DMS153 treated with DMSO at 0.1 percent for 48 hours (cell line): ENCODE results near the gene LTBP3.
A peak's percentile ranks its signal among the peaks of the same experiment; 100 is the strongest.
"Not testable (repeated sequence)": the region's sequence is repeated elsewhere in the genome, so short reads cannot be mapped to it uniquely, and the experiment has no call there.

Experiments
- DNase-seq: peaks from one replicate; lab custom pipeline; 2025; ENCODE audit not compliant: unreplicated experiment; lab: John Stamatoyannopoulos, UW

LTBP3 gene

DNA sequence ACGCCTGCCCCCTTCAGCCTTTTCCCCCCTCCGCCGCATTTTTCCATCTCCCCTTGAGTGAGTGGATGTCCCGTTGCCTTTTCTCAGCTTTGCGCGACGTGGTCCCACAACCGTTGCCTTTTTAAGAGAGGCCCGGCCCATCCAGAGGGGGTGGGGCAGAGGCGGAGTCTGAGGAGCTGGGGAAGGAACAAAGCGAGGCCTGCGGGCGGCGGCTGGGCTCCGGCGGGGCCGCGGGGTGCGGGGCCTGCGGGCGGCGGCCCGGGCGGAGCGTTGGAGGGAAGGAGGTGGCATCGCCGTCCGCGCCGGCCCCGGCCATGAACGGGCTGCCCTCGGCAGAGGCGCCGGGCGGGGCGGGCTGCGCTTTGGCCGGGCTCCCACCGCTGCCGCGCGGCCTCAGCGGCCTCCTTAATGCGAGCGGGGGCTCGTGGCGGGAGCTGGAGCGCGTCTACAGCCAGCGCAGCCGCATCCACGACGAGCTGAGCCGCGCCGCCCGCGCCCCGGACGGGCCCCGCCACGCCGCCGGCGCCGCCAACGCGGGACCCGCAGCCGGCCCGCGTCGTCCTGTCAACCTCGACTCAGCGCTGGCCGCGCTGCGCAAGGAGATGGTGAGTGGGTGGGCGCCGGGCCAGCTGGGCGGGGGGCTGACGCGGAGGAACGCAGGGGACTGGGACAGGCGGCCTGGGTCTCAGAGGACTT, 14.3 kb upstream of the LTBP3 start, which contains the start of gene FAM89B:
TSS of gene FAM89B (plus strand) at position 183 of the 696 bp plus-strand sequence. CDS start at position 315, 132 bp downstream.
- DNase-seq, result peak; percentile 53

DNA sequence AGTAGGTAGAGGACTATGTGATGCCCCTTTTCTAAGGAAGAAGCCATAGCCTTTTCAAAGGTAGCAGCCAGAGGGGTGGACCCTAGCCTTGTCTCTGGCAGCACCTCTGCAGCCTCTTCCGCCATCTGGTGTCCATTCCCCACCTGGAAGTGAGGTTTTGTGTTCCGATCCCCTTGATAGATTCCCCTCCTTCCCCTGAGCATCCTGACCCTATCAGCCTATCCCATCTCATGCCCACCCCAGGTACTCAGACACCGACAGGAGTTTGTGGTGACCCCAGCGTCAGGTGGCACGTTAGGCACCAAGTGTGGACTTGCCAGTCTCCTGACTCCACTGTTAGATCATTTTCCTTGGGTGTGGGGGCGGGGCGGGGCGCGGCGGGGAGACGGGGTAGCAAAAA, 13.8 kb upstream of the LTBP3 start:
- DNase-seq, result peak; percentile 34

DNA sequence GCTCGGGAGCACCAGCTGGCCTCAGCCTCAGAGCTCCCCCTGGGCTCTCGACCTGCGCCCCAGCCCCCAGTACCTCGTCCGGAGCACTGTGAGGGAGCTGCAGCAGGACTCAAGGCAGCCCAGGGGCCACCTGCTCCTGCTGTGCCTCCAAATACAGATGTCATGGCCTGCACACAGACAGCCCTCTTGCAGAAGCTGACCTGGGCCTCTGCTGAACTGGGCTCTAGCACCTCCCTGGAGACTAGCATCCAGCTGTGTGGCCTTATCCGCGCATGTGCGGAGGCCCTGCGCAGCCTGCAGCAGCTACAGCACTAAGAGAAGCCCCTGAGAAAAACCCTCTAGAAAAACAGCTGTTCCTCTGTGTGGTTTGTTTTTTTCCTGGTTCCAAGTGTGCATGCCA, 13.3 kb upstream of the LTBP3 start:
- no peak for DNase-seq

DNA sequence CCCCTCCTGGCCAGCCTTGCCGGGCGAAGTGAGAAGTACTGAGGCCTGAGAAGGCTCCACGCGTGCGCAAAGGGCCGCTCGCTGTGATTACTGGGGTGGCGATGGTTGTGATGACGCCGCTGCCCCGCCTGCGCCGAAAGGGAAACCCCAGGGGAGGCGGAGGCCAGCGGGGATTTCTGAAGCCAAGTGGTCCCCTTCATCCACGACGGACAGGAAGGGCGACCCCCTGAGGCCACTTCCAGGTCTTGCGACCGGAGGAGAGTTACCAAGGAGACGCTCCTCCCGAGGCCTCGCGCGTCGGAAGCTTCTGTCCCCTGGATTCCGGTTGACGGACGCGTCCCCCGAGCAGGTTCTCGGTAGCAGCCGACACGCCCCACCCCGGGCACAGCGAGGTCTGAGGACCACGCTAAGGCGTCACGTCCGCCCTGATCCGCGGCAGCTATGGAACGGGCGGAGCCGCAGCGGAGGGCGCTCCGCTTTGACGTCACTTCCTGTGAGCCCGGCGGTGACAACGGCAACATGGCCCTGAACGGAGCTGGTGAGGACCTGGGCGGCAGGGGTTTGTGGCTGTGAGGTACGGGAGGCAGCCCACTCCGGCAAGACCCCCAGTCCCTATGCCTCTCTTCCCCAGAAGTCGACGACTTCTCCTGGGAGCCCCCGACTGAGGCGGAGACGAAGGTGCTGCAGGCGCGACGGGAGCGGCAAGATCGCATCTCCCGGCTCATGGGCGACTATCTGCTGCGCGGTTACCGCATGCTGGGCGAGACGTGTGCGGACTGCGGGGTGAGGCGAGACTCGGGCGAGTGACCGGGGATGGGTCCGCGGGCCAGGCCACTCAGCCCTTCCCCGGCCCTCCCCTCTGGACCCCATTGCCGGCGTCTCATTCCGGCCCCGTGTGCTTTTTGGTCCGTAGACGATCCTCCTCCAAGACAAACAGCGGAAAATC, 12.1 kb upstream of the LTBP3 start, which contains the start of gene ZNRD2:
TSS of gene ZNRD2 (plus strand) at position 505 of the 946 bp plus-strand sequence. CDS start at position 520, 15 bp downstream.
- DNase-seq, result peak; percentile 93

DNA sequence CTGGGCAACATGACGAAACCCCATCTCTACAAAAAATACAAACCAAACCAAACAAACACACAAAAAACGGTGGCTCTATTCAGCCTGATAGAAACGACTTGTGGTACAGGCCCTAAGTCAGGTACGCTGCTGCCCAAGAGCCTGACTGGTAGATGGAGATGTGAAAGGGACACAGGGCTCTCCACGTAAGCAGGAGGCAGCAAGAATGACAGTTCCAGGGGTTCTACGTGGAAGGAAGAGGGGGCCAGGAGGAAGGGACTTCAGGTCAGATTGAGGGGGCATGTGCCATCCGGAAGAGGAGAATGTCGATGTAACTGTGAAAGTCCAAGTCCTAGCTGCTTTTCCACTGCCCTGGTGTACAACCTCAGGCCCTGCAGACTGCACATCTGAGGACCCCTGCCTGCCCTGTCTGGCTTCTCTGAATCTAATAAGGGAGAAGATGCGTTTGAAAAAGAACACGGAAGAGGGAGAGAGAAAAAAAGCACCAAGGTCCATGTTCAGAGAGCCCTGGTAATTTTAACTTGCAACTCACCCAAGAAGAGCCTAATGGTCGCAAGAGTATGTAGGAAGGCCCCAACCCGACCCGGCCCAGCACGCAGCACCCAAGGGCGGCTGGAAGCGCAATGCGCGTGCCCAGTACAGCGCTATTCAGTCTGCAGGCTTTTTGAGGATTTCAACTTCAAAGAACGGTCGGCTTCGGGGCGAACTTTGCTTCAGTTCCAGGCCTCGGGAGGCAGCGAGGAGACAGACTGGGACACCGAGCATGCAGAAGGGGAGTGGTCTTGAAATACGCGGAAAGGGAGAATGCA, 11.2 kb upstream of the LTBP3 start:
- no peak for DNase-seq

DNA sequence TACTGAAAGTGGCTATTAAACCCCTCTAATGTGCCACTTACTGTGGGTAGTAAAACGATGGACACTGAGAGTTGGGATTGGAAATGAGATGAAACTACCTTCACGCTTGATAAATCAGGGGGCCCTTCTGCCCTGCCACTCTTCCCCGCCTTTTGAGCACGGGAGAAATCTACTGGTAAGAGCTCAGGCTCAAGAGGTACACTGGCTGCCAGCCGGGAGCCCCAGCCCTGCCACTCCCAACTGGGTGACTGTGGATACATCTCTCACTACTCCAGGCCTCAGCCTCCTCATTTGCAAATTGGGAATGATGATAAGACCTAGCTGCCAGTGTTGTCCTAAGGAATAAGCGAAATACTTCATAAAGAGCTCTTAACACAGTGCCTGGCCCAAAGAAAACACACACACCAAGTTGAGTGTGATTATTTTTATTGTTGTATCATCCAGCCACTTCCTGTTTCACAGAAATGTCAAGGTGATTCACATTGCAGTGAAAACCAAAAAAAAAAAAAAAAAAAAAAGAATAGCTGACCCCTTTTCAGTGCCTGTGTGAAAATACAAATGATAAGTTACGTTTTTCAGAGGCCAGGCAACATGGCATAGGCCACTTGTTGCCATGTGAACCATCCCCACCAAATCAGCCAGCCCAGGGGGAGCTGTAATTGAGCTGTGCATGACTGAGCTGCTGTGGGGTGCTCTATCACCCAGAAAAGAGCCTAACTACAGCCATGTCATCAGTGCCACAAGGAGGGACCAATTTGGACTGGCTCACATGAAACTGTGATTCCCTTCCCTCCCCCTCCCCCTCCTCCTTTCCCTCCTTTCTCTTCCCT, 7.7 kb upstream of the LTBP3 start:
- DNase-seq, result no peak

DNA sequence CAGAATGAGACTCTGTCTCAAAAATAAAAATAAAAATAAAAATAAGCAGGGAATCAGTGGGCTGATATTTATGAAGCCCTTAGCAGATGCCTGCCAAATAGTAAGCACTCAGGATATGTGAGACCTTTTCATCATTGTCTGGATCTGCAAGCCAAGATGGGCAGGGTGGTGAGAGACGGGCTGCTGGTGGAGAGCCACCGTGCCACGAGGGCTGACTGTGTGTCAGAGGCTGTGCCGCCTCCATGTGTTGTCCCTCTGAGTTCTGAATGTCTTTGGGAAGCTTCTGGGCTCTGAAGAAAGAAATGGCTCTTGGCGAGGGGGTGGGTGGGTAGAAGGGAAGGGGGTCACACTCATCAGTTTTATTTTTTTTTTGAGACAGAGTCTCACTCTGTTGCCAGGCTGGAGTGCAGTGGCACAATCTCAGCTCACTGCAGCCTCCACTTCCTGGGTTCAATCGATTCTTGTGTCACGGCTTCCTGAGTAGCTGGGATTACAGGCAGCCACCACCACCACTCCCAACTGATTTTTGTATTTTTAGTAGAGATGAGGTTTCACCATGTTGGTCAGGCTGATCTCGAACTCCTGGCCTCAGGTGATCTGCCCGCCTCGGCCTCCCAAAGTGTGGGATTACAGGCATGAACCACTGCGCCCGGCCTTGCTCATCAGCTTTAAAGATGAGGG, 6.9 kb upstream of the LTBP3 start:
- not testable (repeated sequence) for DNase-seq

DNA sequence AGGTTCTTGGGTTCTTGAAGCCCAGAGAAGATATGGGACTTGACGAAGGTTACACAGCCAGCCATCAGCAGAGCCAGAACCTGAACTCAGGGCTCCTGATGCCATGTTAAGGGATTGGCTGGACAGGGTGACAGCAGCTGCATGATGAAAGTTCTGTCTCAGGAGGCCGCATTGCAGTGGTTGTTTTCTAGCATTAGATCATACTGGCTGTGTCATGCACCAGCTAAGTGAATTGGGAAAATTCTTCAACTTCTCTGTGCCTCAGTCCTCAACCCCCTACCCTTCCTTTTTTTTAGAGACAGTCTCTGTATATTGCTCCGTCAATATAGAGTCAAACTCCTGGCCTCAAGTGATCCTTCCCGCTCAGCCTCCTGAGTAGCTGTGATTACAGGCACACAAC, 5.4 kb upstream of the LTBP3 start:
- no peak for DNase-seq

DNA sequence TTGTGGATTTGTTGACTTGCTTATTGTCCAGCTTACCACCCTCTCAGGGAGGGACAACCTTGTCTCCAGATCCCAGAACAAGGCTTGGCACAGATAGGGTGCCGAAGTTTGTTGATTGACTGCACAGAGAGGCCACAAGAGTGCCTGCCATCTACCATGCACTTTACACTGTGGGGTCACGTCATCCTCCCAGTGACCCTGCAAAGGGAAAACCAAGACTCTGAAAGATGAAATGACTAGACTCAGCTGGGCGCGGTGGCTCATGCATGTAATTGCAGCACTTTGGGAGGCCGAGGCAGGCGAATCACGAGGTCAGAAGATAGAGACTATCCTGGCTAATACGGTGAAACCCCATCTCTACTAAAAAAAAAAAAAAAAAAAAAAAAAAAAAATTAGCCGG, 4.6 kb upstream of the LTBP3 start:
- DNase-seq, result no peak

DNA sequence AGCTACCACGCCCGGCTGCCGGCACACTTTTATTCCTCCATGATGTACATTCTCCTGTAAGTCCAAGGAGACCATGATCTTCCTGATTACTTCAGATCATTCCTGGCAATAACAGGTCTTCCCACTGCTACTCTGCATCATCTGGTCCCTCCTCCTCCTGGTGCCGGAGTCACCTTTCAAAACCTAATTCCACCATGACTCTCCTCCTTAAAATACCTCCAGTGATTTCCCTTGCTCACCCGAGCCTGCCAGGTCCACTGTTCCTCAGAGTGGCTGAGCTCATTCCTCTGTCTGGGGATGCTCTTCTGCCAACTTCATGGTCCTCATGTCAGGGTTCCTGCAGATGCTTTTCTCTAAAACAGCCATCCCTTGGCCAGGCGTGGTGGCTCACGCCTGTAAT, 3.9 kb upstream of the LTBP3 start:
- no peak for DNase-seq

DNA sequence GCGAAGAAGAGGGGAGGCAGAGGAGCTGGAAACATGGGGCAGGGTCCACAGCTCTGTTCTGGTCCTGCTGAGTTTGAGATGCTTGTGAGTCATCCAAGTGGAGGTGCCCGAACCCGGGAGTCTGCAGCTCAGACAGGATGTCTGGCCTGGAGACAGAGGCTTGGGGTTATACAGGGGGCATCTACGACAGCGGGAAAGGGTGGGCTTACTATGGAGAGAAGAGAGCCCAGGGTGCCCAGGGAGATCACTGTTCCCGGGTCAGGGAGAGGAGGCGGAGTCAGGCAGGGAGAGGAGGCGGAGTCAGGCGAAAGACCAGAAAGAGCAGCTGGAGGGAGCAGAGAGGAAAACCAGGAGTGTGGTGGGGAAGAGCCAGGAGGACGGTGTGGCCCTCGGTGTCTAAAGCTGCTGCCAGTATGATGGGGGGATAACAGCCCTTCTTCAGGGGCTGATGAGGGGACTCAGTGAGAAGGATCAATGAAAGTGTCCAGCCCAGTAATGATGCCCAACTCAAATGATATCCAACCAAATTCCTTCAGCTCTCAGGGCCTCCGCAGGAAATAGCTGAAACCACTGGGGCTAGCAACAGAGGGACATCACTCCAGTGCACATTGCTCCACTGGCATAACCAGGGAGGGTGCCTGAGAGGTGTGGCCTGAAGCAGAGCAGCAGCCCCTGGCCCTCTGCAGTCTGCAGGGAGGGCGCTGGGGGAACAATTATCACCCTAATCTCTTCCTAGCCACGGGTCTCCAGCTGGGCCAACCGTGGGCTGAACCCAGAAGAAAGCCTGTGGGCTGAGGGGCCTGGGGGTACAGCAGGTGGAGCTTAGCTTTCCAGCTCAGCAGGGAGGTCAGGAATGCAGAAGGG, 2.6 kb upstream of the LTBP3 start:
- DNase-seq, result peak; percentile 11

DNA sequence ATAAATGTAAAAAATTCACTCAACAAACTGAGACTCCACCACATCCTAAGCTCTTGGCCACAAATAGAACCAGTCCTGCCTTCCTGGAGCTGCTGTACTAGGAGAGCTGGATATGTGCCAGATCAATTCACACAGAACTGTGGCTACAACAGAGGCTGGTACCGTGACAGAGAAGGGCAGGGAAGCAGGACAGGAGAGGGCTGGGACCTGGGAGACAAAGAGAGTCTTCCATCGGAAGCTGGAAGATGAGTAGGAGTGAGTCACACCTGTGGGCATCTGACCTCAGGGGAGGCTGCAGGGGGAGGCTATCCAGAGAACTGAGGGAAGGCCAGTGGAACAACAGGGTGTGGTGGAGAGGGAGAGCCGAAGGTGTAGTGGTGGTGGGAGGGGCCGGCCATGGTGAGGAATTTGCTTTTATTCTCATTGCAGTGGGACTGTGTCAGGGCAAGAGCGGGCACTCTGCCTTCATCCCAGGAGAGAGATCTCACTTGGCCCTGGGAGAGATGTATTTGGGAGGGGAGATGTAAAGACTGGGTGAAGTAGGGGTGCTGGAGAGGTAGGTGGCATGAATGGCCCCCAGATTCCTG, 1.9 kb upstream of the LTBP3 start:
- peak; percentile 85 for DNase-seq

DNA sequence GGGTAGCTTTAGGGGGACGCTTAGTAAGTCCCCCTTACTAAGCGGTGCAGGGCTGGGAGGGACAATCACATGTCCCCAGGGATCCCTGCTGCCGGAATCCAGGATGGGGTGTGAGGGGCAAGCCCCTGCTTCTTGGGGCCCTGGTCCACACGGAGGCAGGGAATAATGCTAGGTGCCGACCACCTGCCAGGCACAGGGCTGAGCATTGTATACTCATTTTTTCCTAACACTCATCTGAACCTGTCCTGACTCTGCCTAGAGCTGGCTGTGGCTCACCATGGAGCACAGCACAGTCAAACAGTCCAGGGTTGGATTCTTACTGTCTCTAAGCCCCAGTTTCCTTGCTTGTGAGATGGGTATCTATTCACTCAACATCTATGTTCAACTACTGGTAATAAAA, 1.4 kb upstream of the LTBP3 start:
- DNase-seq, result no peak

DNA sequence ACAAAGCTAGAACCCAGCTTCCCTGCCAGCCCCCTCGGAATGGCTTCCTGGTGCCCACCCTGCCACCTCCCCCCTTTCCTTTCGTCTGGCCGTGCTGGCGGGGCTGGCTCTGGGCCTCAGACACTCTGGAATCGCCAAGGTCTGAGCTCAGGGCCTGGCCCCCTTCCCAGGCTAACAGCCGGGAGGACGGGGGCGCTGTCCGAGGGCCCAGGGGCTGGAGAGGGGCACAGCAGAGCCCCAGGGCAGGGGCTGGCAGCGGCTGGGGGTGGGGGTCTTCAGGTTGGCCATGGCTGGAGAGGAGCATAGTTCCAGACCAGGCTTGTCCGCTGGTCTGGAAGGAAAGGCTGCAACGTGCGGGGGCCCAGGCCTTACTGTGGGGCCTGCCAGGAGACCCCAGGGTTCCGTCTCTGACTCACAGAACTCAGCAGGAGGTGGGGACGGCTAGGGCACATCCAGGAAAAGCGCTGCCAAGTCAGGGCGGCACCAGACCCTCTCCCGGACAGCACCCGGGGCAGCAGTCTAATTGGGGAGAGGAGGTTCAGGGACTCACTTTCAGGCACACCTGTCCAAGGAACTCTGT, 861 bp upstream of the LTBP3 start:
- no peak for DNase-seq

DNA sequence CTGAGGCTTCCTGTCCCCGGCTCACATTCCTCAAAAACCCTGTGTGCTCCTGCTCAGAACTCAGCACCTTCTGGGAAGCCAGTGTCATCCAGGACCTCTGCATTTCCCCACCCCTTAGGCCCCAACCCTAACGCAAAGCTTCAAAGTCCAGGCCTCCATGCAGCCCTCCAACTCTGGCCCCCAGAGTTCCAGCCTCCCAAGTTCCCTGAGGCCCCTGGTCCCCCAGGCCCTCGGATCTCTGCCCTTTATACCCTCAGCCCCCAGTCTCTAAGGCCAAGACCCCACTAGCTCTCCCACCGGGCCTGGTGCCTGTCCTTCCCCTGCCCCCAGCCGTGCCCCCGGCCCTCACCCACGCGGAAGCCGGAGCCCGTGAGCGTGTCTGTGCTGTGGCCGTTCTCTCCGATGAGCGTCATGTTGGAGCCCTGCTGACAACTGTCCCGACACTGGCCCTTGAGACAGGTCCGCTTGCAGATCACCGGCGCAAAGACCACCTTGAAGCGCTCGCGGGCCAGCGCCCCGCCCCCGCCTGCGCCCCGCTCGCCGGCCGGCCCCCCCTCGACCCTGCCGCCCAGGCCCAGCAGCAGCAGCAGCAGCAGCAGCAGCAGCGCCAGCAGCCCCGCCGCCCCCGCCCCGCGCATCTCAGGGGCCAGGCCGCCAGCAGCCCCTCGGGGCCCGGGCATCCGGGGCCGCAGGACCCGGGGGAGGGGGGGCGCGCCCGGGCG, 718 bp downstream of the LTBP3 start:
- no peak for DNase-seq

DNA sequence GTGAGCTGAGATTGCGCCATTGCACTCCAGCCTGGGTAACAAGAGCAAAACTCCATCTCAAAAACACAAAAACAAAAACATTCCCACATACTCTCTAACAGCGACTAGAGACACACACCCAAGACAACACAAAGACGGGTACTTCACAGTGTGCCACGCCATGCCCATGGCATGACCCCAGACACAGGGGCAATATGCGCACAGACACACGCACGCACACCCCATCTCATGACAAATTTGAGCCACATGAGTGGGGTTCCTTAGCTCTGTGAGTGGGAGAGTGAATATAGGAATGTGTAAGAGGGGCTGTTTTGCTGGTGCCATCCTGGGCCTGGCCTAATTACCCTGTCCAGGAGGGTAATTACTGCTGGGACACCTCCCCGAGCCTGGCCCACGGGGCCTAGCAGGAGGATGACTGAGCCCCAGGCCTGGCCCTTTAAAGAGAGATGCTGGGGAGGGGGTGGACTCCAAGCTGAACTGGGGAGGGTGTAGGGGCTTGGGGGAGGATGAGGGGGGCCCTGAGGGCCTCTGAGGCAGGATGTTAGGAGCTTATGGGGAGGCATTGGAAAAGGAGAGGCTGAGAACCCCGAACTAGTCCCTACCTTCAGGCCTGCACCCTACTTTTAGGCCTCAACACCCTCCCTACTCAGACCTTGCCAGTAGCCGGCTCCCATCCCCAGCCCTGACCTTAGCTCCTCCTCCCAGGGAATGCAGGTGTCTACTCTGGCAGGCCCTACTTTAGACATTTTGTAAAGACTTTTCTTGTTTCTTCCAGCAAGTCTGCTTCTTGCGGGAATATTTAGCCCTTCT, 1.5 kb downstream of the LTBP3 start:
- no peak for DNase-seq
